GM12891 (cell line): ENCODE results near the gene DUSP8.

Experiments
- DNase-seq: peaks from one replicate; pipeline ENCODE4 v3.0.0; 2011; ENCODE audit warnings: low spot score; ENCODE audit not compliant: insufficient read length
- FAIRE-seq: peaks from 2 replicates; lab custom pipeline; 2011; peaks lifted over from hg19 to GRCh38; lab: Jason Lieb, UNC
- PAX5 ChIP-seq: IDR thresholded peaks from 2 replicates; pipeline ENCODE4 v1.6.1; 2011; ENCODE audit warnings: low read length, moderate library complexity, mild to moderate bottlenecking; ENCODE audit not compliant: insufficient read depth, severe bottlenecking
- POLR2A ChIP-seq: IDR thresholded peaks from 2 replicates; pipeline ENCODE4 v1.6.1; 2011; ENCODE audit warnings: low read depth, low read length, control low read depth
- POLR2AphosphoS5 ChIP-seq: IDR thresholded peaks from 2 replicates; pipeline ENCODE4 v1.6.1; 2011; ENCODE audit warnings: low read depth, low read length, control low read depth
- POU2F2 ChIP-seq: IDR thresholded peaks from 2 replicates; pipeline ENCODE4 v1.6.1; 2011; ENCODE audit warnings: low read depth, mild to moderate bottlenecking, control low read depth, low read length, moderate library complexity
- SPI1 ChIP-seq: IDR thresholded peaks from 2 replicates; pipeline ENCODE4 v1.6.1; 2011; ENCODE audit warnings: low read depth, low read length, control low read depth
- TAF1 ChIP-seq: IDR thresholded peaks from 2 replicates; pipeline ENCODE4 v1.6.1; 2011; ENCODE audit warnings: low read depth, low read length, control low read depth

Gene DUSP8

GRCh38 chr11:1570896-1571759 is 943 bp downstream of the DUSP8 start:
- TF ChIP-seq PAX5, result no peak
- TF ChIP-seq POU2F2, result no peak
- no peak for TF ChIP-seq TAF1
- TF ChIP-seq SPI1, result no peak
- no peak for TF ChIP-seq POLR2AphosphoS5
- DNase-seq (no peak), FAIRE-seq (no peak)

DNA sequence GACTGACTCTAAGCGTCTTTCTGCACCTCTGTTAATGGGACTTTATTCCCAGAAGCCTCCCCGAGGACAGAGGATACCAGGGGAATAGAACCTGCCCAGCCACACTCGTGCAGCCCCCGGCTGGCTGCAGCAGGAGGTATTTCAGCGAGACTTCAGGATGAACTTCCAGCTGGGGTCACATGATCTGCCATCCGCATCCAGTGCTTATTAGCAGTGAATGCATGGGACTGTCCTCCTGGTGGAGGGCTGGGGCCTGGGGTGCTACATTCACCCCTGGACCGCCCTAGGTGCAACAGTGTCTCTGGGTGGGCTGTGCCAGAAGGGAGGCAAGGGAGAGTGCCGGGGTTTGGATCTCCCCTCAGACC is 1.6 kb downstream of the DUSP8 start:
- TF ChIP-seq POU2F2 (no peak), SPI1 (no peak), PAX5 (no peak), TAF1 (no peak), POLR2AphosphoS5 (no peak), POLR2A (no peak)
- DNase-seq, result no peak
- no peak for FAIRE-seq

DNA sequence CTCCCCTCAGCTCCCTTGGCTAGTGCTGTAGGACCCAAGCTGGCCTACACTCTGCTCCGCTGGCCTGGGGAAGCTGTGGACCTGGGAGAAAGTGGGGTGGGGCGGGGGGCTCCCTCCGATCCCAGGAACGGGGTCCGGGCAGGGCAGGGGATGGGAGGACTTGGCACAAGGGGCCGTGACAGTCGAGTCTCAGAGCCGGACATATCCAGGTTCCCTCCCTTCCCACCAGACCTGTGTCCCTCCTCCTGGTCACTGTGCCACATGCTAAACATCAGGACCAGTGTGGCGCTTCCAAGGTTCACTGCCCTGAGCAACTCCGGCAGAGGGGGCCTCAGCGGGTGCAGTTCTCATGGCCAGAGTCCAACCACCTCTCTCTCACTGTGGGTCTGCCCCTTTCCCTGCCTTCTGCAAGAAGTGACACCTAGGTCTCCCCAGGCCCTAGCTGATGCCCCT is 2.0 kb downstream of the DUSP8 start:
- TF ChIP-seq TAF1 (no peak), PAX5 (no peak), POU2F2 (no peak), SPI1 (no peak), POLR2A (no peak), POLR2AphosphoS5 (no peak)
- DNase-seq (no peak), FAIRE-seq (no peak)

DNA sequence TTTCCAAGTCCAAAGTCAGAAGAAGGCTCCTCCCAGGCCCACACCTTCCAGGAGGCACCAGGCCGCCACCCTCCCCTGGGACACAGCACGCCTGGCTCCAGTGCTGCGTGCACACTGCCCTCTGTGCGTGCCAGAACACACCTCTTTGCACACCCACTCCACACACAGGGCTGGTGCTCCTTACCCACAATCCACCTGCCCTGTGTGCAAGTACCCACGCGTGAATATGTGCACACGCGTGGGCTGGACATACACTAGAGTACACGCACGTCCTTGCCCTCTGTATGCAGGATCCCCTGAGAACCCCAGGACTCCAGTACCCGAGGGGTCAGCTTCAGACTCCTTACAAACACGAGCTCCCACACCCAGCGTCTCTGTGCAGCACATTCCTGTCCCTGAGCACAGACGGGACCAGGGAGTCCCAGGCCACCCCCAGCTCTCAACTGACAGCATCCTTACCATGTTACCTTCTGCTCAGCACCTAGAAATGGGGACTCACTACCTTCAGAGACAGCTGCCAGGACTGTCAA is 2.8 kb downstream of the DUSP8 start:
- TF ChIP-seq PAX5, result no peak
- TF ChIP-seq SPI1, result no peak
- TF ChIP-seq POU2F2, result no peak
- no peak for TF ChIP-seq POLR2AphosphoS5
- TF ChIP-seq POLR2A, result no peak
- no peak for FAIRE-seq

GRCh38 chr11:1568441-1568911 is 3.6 kb downstream of the DUSP8 start:
- DNase-seq (peak; percentile 6), FAIRE-seq (no peak)
- TF ChIP-seq POU2F2, result no peak
- TF ChIP-seq SPI1, result no peak
- no peak for TF ChIP-seq POLR2A
- no peak for TF ChIP-seq POLR2AphosphoS5
- TF ChIP-seq TAF1, result no peak
- TF ChIP-seq PAX5, result no peak

More for the DNA sequence above, 2.8 kb downstream of the DUSP8 start:
- DNase-seq, result no peak

DNA sequence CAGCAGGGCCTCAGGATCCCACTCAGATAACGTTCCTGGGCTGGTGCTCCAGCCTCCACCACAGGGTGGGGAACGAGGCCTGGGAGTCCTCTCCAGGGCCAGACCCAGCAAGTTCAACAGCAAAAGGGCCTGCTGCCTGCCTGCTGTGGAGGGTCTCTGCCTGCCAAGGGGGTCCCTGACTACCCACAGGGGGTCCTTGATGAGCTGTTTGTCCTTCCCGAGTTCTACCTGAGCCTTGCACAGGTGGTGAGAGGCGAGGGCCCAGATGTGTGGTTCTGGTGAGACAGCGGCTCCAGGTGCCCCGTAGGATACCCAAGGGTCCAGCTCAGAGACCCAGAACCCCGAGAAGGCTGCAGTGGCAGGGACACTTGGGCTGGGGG is 4.4 kb downstream of the DUSP8 start:
- FAIRE-seq, result no peak
- TF ChIP-seq PAX5 (no peak), TAF1 (no peak)
- no peak for DNase-seq

GRCh38 chr11:1567052-1567720 is 4.9 kb downstream of the DUSP8 start:
- TF ChIP-seq PAX5 (no peak), POLR2AphosphoS5 (no peak), POLR2A (no peak)
- FAIRE-seq (no peak), DNase-seq (peak; percentile 6)

- FAIRE-seq, result no peak
- DNase-seq, result peak; percentile 15
- no peak for TF ChIP-seq TAF1
- TF ChIP-seq POLR2A, result no peak
Observed at GRCh38 chr11:1566381-1567051, 5.6 kb downstream of the DUSP8 start.

GRCh38 chr11:1565904-1566247 is 6.2 kb downstream of the DUSP8 start:
- TF ChIP-seq PAX5, result no peak
- no peak for TF ChIP-seq SPI1
- TF ChIP-seq POLR2A, result no peak
- TF ChIP-seq POLR2AphosphoS5, result no peak
- FAIRE-seq, result no peak
- no peak for DNase-seq
